Panc1 (cell line): ENCODE data around the gene SP6. TPM values are rescaled to one million over a fixed set of nuclear protein-coding genes. Genes with fewer than 3 reads are reported as not detected.

ENCODE experiments used
- ATAC-seq: fragments of 200-7000 bp; cut with Tn5 transposase; 2 replicates; pipeline ENCODE4 v1.9.1; 2020; ENCODE audit warnings: mild to moderate bottlenecking, moderate library complexity
- Bru-seq: library from RNA; stranded (reverse); fragments of 400-500 nt; gene quantifications from one replicate; lab custom pipeline; 2021; lab: Mats Ljungman, UMichigan
- BruChase-seq, 2 experiments: library from RNA; stranded (reverse); fragments of 400-500 nt; gene quantifications; one replicate each; lab custom pipeline; 2021; lab: Mats Ljungman, UMichigan
- BruUV-seq: library from RNA; stranded (reverse); fragments of 400-500 nt; replicated peaks from 2 replicates; lab custom pipeline; 2021; lab: Mats Ljungman, UMichigan
- CTCF ChIA-PET: fragments of 300-600 bp; sonication (Branson Sonifier 250); formaldehyde crosslinking; loops from one replicate; lab custom pipeline; 2022; ENCODE audit warnings: antibody characterized with exemption; lab: Charles Lee
- POLR2A ChIA-PET: fragments of 300-600 bp; sonication (Branson Sonifier 250); formaldehyde crosslinking; loops from one replicate; lab custom pipeline; 2022; ENCODE audit warnings: antibody characterized with exemption; lab: Charles Lee
- DNase-seq: peaks from one replicate; pipeline ENCODE4 v3.0.0-alpha.2; 2010; ENCODE audit warnings: low read depth, low spot score
- H3K27ac ChIP-seq: 2 replicates; pipeline ENCODE4 v1.5.1; 2011; ENCODE audit warnings: mild to moderate bottlenecking, low read length, inconsistent platforms
- H3K27me3 ChIP-seq: fragments of 200-500 bp; sonication (Bioruptor generic); 2 replicates; pipeline ENCODE4 v1.6.0; 2014; ENCODE audit warnings: low read length, inconsistent platforms; ENCODE audit not compliant: control insufficient read depth, insufficient read depth
- H3K36me3 ChIP-seq: fragments of 200-500 bp; sonication (Bioruptor generic); 2 replicates; pipeline ENCODE4 v1.5.1; 2014; ENCODE audit warnings: inconsistent platforms, mild to moderate bottlenecking, low read length, moderate library complexity; ENCODE audit not compliant: control insufficient read depth, insufficient read depth
- H3K4me1 ChIP-seq: 2 replicates; pipeline ENCODE4 v1.5.1; 2011; ENCODE audit warnings: inconsistent platforms, mild to moderate bottlenecking, low read length, moderate library complexity; ENCODE audit not compliant: control insufficient read depth, insufficient read depth
- H3K4me3 ChIP-seq, 2 experiments: 2 replicates each; pipeline ENCODE4 v1.5.1; 2011 to 2012; ENCODE audit warnings: low read depth in 2 of 2, low read length in 2 of 2, mild to moderate bottlenecking in 2 of 2, inconsistent platforms in 1 of 2, moderate library complexity in 1 of 2
- H3K9me3 ChIP-seq: fragments of 200-500 bp; sonication (Bioruptor generic); 2 replicates; pipeline ENCODE4 v1.5.1; 2014; ENCODE audit warnings: low read depth, mild to moderate bottlenecking, inconsistent platforms, low read length, moderate library complexity; ENCODE audit not compliant: control insufficient read depth, insufficient read depth
- CTCF ChIP-seq: fragments of 450-650 bp; IDR thresholded peaks from 2 replicates; pipeline ENCODE4 v1.5.1; 2017; ENCODE audit warnings: mild to moderate bottlenecking
- POLR2AphosphoS5 ChIP-seq: IDR thresholded peaks from 2 replicates; pipeline ENCODE4 v1.6.1; 2012; ENCODE audit warnings: mild to moderate bottlenecking, low read depth, low read length, moderate library complexity
- SIN3A ChIP-seq: IDR thresholded peaks from 2 replicates; pipeline ENCODE4 v1.6.1; 2012; ENCODE audit warnings: low read depth, mild to moderate bottlenecking, low read length, moderate library complexity, borderline replicate concordance; ENCODE audit not compliant: insufficient read depth
- TCF7L2 ChIP-seq: IDR thresholded peaks from 2 replicates; pipeline ENCODE4 v1.6.1; 2011; ENCODE audit warnings: mild to moderate bottlenecking, low read depth, low read length, inconsistent platforms
- in situ Hi-C: cut with HindIII; loops from 2 replicates; pipeline ENCODE4 v1.10.0; 2016; ENCODE audit warnings: low sequenced_read_pairs, low pct_unique_long_range_greater_than_20kb
- intact Hi-C: fragments of 100-400 bp; cut with micrococcal nuclease; formaldehyde crosslinking; loops from one replicate; pipeline ENCODE4 v1.10.0; 2022; ENCODE audit not compliant: unreplicated experiment
- long read RNA-seq: library from polyadenylated mRNA; unstranded; transcript quantifications from one replicate; pipeline ENCODE4 v2.0.0, GENCODE V29; 2021; ENCODE audit not compliant: unreplicated experiment
- polyA plus RNA-seq: library from polyadenylated mRNA; unstranded; fragments of >200 nt; gene quantifications from one replicate; pipeline ENCODE4 v1.2.1, GENCODE V29; 2012; ENCODE audit warnings: missing spikeins; ENCODE audit not compliant: insufficient read length
- total RNA-seq: library from RNA; stranded (reverse); gene quantifications from one replicate; pipeline ENCODE4 v1.2.1, GENCODE V29; 2021; ENCODE audit not compliant: unreplicated experiment
- TF ChIP-seq, protein P1 (sequence below), 2 experiments: IDR thresholded peaks; 2 replicates each; pipeline ENCODE4 v1.6.1; 2011 to 2012; ENCODE audit warnings: low read depth in 2 of 2, control low read depth in 1 of 2, low read length in 1 of 2, mild to moderate bottlenecking in 1 of 2, moderate library complexity in 1 of 2; ENCODE audit not compliant: insufficient read depth in 1 of 2

SP6 gene
- total RNA-seq: 4.0 TPM
- 2.9 TPM for polyA plus RNA-seq
- Bru-seq, nascent RNA: percentile 32 among the genes with signal in this experiment
- percentile 45 among the genes with signal in this experiment for BruChase-seq, experiment 1, labeled RNA remaining after a 2-hour chase
- percentile 41 among the genes with signal in this experiment for BruChase-seq, experiment 2, labeled RNA remaining after a 6-hour chase
- long read RNA-seq, partial matches to known transcripts: 0 of 4 reads
- long read RNA-seq, other reads (novel, unspliced or antisense): 1 of 4 reads

GRCh38 chr17:47850692-47851573, at the start of gene SP6:
Gene SP6, minus strand, starts transcription at chr17:47851163. Its CDS starts 2,734 bp downstream, at chr17:47848429.
- Histone ChIP-seq H3K36me3 (no peaks in the 10 kb centered on the region), H3K4me1 (peaks cover 3% of the 10 kb centered on the region; the same call in 1 of the 2 replicates), H3K4me3 (peak within 1 kb of the TSS; percentile 34 to 40), H3K9me3 (no peaks in the 10 kb centered on the region), H3K27ac (no peak within 1 kb of the TSS; the same call in 1 of the 2 replicates), H3K27me3 (peaks cover 22% of the 10 kb centered on the region)
- ATAC-seq (peak; percentile 93), DNase-seq (no peak)
- in situ Hi-C loops (no loop called here), intact Hi-C loops (no loop called here)
- TF ChIP-seq, protein P1, sequence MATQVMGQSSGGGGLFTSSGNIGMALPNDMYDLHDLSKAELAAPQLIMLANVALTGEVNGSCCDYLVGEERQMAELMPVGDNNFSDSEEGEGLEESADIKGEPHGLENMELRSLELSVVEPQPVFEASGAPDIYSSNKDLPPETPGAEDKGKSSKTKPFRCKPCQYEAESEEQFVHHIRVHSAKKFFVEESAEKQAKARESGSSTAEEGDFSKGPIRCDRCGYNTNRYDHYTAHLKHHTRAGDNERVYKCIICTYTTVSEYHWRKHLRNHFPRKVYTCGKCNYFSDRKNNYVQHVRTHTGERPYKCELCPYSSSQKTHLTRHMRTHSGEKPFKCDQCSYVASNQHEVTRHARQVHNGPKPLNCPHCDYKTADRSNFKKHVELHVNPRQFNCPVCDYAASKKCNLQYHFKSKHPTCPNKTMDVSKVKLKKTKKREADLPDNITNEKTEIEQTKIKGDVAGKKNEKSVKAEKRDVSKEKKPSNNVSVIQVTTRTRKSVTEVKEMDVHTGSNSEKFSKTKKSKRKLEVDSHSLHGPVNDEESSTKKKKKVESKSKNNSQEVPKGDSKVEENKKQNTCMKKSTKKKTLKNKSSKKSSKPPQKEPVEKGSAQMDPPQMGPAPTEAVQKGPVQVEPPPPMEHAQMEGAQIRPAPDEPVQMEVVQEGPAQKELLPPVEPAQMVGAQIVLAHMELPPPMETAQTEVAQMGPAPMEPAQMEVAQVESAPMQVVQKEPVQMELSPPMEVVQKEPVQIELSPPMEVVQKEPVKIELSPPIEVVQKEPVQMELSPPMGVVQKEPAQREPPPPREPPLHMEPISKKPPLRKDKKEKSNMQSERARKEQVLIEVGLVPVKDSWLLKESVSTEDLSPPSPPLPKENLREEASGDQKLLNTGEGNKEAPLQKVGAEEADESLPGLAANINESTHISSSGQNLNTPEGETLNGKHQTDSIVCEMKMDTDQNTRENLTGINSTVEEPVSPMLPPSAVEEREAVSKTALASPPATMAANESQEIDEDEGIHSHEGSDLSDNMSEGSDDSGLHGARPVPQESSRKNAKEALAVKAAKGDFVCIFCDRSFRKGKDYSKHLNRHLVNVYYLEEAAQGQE (IDR thresholded peaks at IDR 0.05; ENCODE audit: insufficient read depth in 1 of 2, low read depth in 2 of 2, low read length in 1 of 2): no peak
- TF ChIP-seq CTCF (peak; percentile 49; the same call in 1 of the 2 replicates), POLR2AphosphoS5 (no peak), SIN3A (no peak), TCF7L2 (no peak)
- no TSS peak for BruUV-seq
- CTCF ChIA-PET: interaction anchor here (1.0 to 1.8 kb wide), 2 partner anchors 10 to 39 kb away, joined by 3 to 6 read pairs; partner anchors contain the start of gene SCRN2
- POLR2A ChIA-PET: interaction anchor here (0.7 kb wide), 1 partner anchor 28 kb away, joined by 3 read pairs; no protein-coding TSS in a partner anchor

DNA sequence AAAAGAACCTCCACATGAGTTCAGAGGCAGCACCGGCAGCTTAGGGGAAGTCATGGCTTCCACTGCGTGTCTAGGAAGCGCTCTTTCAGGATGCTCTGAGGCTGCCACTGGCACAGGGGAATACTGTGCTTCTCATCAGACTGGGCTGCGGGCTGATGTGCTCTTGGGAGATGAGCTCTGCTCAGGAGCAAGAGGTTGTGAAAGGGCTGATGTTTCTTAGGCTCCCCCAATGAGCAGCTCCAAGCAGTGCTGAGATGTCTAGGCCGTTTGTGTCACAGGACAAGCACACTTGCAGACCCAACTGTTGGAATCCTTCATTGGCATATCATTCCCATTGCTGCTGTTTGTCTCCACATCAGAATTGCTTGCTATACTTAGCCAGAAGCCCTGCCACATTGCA, 48.7 kb upstream of the SP6 start:
- Histone ChIP-seq H3K4me3 (no peak overlapping the region), H3K27me3 (no peaks in the 10 kb centered on the region), H3K4me1 (peaks cover 15% of the 10 kb centered on the region; the same call in 1 of the 2 replicates), H3K9me3 (no peaks in the 10 kb centered on the region), H3K36me3 (no peaks in the 10 kb centered on the region; the same call in 1 of the 2 replicates), H3K27ac (0 out of 2 replicates have a peak overlapping the region, but pooled peaks have one; percentile 3)
- TF ChIP-seq, protein P1 (IDR thresholded peaks at IDR 0.05; ENCODE audit: insufficient read depth in 1 of 2, low read depth in 2 of 2, low read length in 1 of 2): no peak
- TF ChIP-seq POLR2AphosphoS5: no peak
- TF ChIP-seq CTCF: no peak
- TF ChIP-seq TCF7L2: no peak
- no peak for TF ChIP-seq SIN3A
- ATAC-seq (no peak), DNase-seq (no peak)
- intact Hi-C loops (no loop called here), in situ Hi-C loops (no loop called here)
- BruUV-seq: no TSS peak
- CTCF ChIA-PET: no interaction called here
- POLR2A ChIA-PET: no interaction called here
